GM23338 (cell line): Measurements from ENCODE around the gene TFB1M. TPM values are rescaled to one million over a fixed set of nuclear protein-coding genes. Genes with fewer than 3 reads are reported as not detected.
"Not testable (repeated sequence)": the region's sequence is repeated elsewhere in the genome, so short reads cannot be mapped to it uniquely, and the experiment has no call there.

Source experiments
- ATAC-seq: fragments of 200-7000 bp; cut with Tn5 transposase; 3 replicates; pipeline ENCODE4 v1.9.1; 2020
- DNase-seq: peaks from one replicate; pipeline ENCODE4 v3.0.0-alpha.2; 2015; ENCODE audit warnings: low spot score
- H2AFZ ChIP-seq: fragments of 200-600 bp; sonication (generic); 2 replicates; pipeline ENCODE4 v1.8.0; 2016; ENCODE audit warnings: antibody characterized with exemption, mild to moderate bottlenecking, moderate library complexity
- H3F3A ChIP-seq: fragments of 200-600 bp; sonication (generic); replicated peaks from 2 replicates; pipeline ENCODE4 v1.8.0; 2017; ENCODE audit warnings: antibody characterized with exemption, mixed run types, low read depth
- H3K27ac ChIP-seq: fragments of 200-600 bp; sonication (generic); 2 replicates; pipeline ENCODE4 v1.6.1; 2016; ENCODE audit warnings: low read depth
- H3K27me3 ChIP-seq: fragments of 200-600 bp; sonication (generic); 2 replicates; pipeline ENCODE4 v1.8.0; 2016; ENCODE audit warnings: mild to moderate bottlenecking, mixed run types, moderate library complexity; ENCODE audit not compliant: insufficient read depth
- H3K36me3 ChIP-seq: fragments of 200-600 bp; sonication (generic); 2 replicates; pipeline ENCODE4 v1.8.0; 2016; ENCODE audit warnings: mild to moderate bottlenecking; ENCODE audit not compliant: insufficient read depth
- H3K4me1 ChIP-seq: fragments of 200-600 bp; sonication (generic); 2 replicates; pipeline ENCODE4 v1.8.0; 2016; ENCODE audit warnings: mild to moderate bottlenecking, moderate library complexity; ENCODE audit not compliant: insufficient read depth
- H3K4me2 ChIP-seq: fragments of 200-600 bp; sonication (generic); 2 replicates; pipeline ENCODE4 v1.7.1; 2017; ENCODE audit warnings: mixed run types
- H3K4me3 ChIP-seq: fragments of 200-600 bp; sonication (generic); 2 replicates; pipeline ENCODE4 v1.6.1; 2016; ENCODE audit warnings: mixed run types
- H3K79me2 ChIP-seq: fragments of 200-600 bp; sonication (generic); replicated peaks from 2 replicates; pipeline ENCODE4 v1.8.0; 2017; ENCODE audit warnings: mild to moderate bottlenecking; ENCODE audit not compliant: insufficient read depth
- H3K9me2 ChIP-seq: fragments of 200-600 bp; sonication (generic); 2 replicates; pipeline ENCODE4 v1.8.0; 2017; ENCODE audit not compliant: insufficient read depth
- H4K20me1 ChIP-seq: fragments of 200-600 bp; sonication (generic); replicated peaks from 2 replicates; pipeline ENCODE4 v1.8.0; 2017; ENCODE audit warnings: mild to moderate bottlenecking; ENCODE audit not compliant: insufficient read depth
- H3K27ac Mint-ChIP-seq: 2 replicates; pipeline ENCODE4 v1.8.0; 2020; ENCODE audit warnings: inconsistent platforms, mild to moderate bottlenecking, moderate library complexity, mixed read lengths
- H3K27me3 Mint-ChIP-seq: 3 replicates; pipeline ENCODE4 v1.8.0; 2022; ENCODE audit warnings: low read depth, mild to moderate bottlenecking, moderate library complexity, mixed read lengths, inconsistent platforms; ENCODE audit not compliant: insufficient read depth, poor library complexity
- H3K36me3 Mint-ChIP-seq: 3 replicates; pipeline ENCODE4 v1.8.0; 2021; ENCODE audit warnings: low read depth, mild to moderate bottlenecking, inconsistent platforms, moderate library complexity, mixed read lengths
- H3K4me1 Mint-ChIP-seq: 3 replicates; pipeline ENCODE4 v1.8.0; 2020; ENCODE audit warnings: mild to moderate bottlenecking, inconsistent platforms, mixed read lengths
- H3K4me3 Mint-ChIP-seq: 3 replicates; pipeline ENCODE4 v1.8.0; 2021; ENCODE audit warnings: moderate library complexity, mild to moderate bottlenecking, inconsistent platforms, mixed read lengths
- H3K9me3 Mint-ChIP-seq: 3 replicates; pipeline ENCODE4 v1.8.0; 2020; ENCODE audit warnings: moderate library complexity, mild to moderate bottlenecking, inconsistent platforms, mixed read lengths
- CREB1 ChIP-seq: fragments of 250-450 bp; sonication (Bioruptor Pico); IDR thresholded peaks from 2 replicates; pipeline ENCODE4 v1.5.0; 2020; ENCODE audit warnings: low read depth, mild to moderate bottlenecking, moderate library complexity
- EZH2 ChIP-seq: fragments of 200-600 bp; sonication (generic); IDR thresholded peaks from one replicate; pipeline ENCODE4 v1.8.0; 2017; ENCODE audit warnings: antibody characterized with exemption, mild to moderate bottlenecking, low read depth; ENCODE audit not compliant: unreplicated experiment
- EZH2phosphoT487 ChIP-seq: fragments of 200-600 bp; sonication (generic); IDR thresholded peaks from one replicate; pipeline ENCODE4 v1.8.1; 2018; ENCODE audit warnings: antibody characterized with exemption; ENCODE audit not compliant: unreplicated experiment
- JUNB ChIP-seq: IDR thresholded peaks from one replicate; pipeline ENCODE4 v1.6.1; 2016; ENCODE audit warnings: antibody characterized with exemption; ENCODE audit not compliant: unreplicated experiment
- POLR2AphosphoS5 ChIP-seq: IDR thresholded peaks from 2 replicates; pipeline ENCODE4 v1.6.1; 2016; ENCODE audit warnings: antibody characterized with exemption, low read depth
- STAT1 ChIP-seq: IDR thresholded peaks from one replicate; pipeline ENCODE4 v1.6.1; 2016; ENCODE audit warnings: antibody characterized with exemption; ENCODE audit not compliant: unreplicated experiment
- ZNF114 ChIP-seq: fragments of 250-450 bp; sonication (Bioruptor Pico); IDR thresholded peaks from 2 replicates; pipeline ENCODE4 v1.5.0; 2020; ENCODE audit warnings: mild to moderate bottlenecking, moderate library complexity
- ZNF331 ChIP-seq: fragments of 250-450 bp; sonication (Bioruptor Pico); IDR thresholded peaks from 2 replicates; pipeline ENCODE4 v1.5.0; 2020; ENCODE audit warnings: low read depth, mild to moderate bottlenecking, moderate library complexity
- polyA plus RNA-seq: library from polyadenylated mRNA; unstranded; fragments of >200 nt; fragmentation: Nextera tagmentation; extraction: Ambion mirVana; gene quantifications from 2 replicates; pipeline ENCODE4 v1.2.1, GENCODE V29; 2016
- total RNA-seq: library from RNA; depleted of rRNA; stranded (reverse); fragments of >200 nt; shearing (Covaris generic); gene quantifications from 2 replicates; pipeline ENCODE4 v1.2.3, GENCODE V29; 2014
- TF ChIP-seq, protein P1 (sequence below), 2 experiments: fragments of 200-600 bp in 1 of 2; sonication (generic) in 1 of 2; conservative IDR thresholded peaks; 2 replicates each; pipeline versions ENCODE4 v1.5.1 to v1.6.1; 2016 to 2017; ENCODE audit warnings: antibody characterized with exemption in 2 of 2, low read depth in 2 of 2, mild to moderate bottlenecking in 2 of 2, moderate library complexity in 1 of 2
- TF ChIP-seq, protein P2 (sequence below): IDR thresholded peaks from 2 replicates; pipeline ENCODE4 v1.6.1; 2016; ENCODE audit warnings: antibody characterized with exemption
- TF ChIP-seq, protein P3 (sequence below): fragments of 250-450 bp; sonication (Bioruptor Pico); IDR thresholded peaks from 2 replicates; pipeline ENCODE4 v1.5.0; 2020; ENCODE audit warnings: mild to moderate bottlenecking, moderate library complexity

TFB1M gene
- total and polyA plus RNA-seq, 2 experiments from 2014 or later, result 51.1 to 66.9 TPM

DNA sequence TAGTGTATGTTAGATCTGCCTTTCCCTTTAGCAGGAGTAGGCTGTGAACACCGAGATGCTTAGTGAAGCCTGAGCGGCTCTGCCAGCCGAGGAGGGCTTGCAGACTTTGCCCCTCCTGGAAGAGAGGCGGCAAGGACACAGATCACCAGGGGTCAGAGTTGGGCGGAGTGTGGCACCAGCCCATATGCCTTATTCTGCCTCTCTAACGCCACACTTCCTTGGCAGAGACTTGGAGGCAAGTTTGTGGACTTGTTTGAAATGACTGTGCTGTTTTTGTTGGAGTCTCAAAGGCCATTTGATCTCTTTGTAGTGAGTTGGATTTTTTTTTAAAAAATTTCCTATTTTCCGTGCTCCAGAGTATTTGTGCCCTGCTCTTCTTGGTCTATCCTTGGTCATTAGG lies 95.0 kb downstream of the TFB1M start:
- no peak overlapping the region for H3K4me3 Mint-ChIP-seq
- H3K36me3 Mint-ChIP-seq, result peaks cover 7% of the 10 kb centered on the region
- Histone ChIP-seq H3K27ac (no peak overlapping the region), H3K4me3 (no peak overlapping the region), H4K20me1 (no peaks in the 10 kb centered on the region), H3K9me2 (no peaks in the 10 kb centered on the region), H3K27me3 (no peaks in the 10 kb centered on the region), H3K79me2 (no peaks in the 10 kb centered on the region), H3K4me2 (no peak overlapping the region), H3K36me3 (no peaks in the 10 kb centered on the region), H2AFZ (no peak overlapping the region), H3K4me1 (peaks cover 5% of the 10 kb centered on the region; the same call in 1 of the 2 replicates), H3F3A (no peaks in the 10 kb centered on the region)
- H3K27me3 Mint-ChIP-seq, result peaks cover 9% of the 10 kb centered on the region
- H3K9me3 Mint-ChIP-seq, result no peaks in the 10 kb centered on the region
- H3K27ac Mint-ChIP-seq, result no peak overlapping the region
- TF ChIP-seq EZH2phosphoT487, result no peak
- no peak for TF ChIP-seq CREB1 (CRISPR knock-in tag)
- TF ChIP-seq, protein P1, sequence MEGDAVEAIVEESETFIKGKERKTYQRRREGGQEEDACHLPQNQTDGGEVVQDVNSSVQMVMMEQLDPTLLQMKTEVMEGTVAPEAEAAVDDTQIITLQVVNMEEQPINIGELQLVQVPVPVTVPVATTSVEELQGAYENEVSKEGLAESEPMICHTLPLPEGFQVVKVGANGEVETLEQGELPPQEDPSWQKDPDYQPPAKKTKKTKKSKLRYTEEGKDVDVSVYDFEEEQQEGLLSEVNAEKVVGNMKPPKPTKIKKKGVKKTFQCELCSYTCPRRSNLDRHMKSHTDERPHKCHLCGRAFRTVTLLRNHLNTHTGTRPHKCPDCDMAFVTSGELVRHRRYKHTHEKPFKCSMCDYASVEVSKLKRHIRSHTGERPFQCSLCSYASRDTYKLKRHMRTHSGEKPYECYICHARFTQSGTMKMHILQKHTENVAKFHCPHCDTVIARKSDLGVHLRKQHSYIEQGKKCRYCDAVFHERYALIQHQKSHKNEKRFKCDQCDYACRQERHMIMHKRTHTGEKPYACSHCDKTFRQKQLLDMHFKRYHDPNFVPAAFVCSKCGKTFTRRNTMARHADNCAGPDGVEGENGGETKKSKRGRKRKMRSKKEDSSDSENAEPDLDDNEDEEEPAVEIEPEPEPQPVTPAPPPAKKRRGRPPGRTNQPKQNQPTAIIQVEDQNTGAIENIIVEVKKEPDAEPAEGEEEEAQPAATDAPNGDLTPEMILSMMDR (conservative IDR thresholded peaks at IDR 0.05; ENCODE audit: low read depth in 2 of 2), result no peak
- TF ChIP-seq ZNF114 (CRISPR knock-in tag), result no peak
- TF ChIP-seq, protein P2, sequence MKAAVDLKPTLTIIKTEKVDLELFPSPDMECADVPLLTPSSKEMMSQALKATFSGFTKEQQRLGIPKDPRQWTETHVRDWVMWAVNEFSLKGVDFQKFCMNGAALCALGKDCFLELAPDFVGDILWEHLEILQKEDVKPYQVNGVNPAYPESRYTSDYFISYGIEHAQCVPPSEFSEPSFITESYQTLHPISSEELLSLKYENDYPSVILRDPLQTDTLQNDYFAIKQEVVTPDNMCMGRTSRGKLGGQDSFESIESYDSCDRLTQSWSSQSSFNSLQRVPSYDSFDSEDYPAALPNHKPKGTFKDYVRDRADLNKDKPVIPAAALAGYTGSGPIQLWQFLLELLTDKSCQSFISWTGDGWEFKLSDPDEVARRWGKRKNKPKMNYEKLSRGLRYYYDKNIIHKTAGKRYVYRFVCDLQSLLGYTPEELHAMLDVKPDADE, result no peak
- no peak for TF ChIP-seq JUNB
- TF ChIP-seq EZH2, result no peak
- TF ChIP-seq STAT1, result no peak
- no peak for TF ChIP-seq POLR2AphosphoS5
- TF ChIP-seq ZNF331 (CRISPR knock-in tag), result no peak
- TF ChIP-seq, protein P3, sequence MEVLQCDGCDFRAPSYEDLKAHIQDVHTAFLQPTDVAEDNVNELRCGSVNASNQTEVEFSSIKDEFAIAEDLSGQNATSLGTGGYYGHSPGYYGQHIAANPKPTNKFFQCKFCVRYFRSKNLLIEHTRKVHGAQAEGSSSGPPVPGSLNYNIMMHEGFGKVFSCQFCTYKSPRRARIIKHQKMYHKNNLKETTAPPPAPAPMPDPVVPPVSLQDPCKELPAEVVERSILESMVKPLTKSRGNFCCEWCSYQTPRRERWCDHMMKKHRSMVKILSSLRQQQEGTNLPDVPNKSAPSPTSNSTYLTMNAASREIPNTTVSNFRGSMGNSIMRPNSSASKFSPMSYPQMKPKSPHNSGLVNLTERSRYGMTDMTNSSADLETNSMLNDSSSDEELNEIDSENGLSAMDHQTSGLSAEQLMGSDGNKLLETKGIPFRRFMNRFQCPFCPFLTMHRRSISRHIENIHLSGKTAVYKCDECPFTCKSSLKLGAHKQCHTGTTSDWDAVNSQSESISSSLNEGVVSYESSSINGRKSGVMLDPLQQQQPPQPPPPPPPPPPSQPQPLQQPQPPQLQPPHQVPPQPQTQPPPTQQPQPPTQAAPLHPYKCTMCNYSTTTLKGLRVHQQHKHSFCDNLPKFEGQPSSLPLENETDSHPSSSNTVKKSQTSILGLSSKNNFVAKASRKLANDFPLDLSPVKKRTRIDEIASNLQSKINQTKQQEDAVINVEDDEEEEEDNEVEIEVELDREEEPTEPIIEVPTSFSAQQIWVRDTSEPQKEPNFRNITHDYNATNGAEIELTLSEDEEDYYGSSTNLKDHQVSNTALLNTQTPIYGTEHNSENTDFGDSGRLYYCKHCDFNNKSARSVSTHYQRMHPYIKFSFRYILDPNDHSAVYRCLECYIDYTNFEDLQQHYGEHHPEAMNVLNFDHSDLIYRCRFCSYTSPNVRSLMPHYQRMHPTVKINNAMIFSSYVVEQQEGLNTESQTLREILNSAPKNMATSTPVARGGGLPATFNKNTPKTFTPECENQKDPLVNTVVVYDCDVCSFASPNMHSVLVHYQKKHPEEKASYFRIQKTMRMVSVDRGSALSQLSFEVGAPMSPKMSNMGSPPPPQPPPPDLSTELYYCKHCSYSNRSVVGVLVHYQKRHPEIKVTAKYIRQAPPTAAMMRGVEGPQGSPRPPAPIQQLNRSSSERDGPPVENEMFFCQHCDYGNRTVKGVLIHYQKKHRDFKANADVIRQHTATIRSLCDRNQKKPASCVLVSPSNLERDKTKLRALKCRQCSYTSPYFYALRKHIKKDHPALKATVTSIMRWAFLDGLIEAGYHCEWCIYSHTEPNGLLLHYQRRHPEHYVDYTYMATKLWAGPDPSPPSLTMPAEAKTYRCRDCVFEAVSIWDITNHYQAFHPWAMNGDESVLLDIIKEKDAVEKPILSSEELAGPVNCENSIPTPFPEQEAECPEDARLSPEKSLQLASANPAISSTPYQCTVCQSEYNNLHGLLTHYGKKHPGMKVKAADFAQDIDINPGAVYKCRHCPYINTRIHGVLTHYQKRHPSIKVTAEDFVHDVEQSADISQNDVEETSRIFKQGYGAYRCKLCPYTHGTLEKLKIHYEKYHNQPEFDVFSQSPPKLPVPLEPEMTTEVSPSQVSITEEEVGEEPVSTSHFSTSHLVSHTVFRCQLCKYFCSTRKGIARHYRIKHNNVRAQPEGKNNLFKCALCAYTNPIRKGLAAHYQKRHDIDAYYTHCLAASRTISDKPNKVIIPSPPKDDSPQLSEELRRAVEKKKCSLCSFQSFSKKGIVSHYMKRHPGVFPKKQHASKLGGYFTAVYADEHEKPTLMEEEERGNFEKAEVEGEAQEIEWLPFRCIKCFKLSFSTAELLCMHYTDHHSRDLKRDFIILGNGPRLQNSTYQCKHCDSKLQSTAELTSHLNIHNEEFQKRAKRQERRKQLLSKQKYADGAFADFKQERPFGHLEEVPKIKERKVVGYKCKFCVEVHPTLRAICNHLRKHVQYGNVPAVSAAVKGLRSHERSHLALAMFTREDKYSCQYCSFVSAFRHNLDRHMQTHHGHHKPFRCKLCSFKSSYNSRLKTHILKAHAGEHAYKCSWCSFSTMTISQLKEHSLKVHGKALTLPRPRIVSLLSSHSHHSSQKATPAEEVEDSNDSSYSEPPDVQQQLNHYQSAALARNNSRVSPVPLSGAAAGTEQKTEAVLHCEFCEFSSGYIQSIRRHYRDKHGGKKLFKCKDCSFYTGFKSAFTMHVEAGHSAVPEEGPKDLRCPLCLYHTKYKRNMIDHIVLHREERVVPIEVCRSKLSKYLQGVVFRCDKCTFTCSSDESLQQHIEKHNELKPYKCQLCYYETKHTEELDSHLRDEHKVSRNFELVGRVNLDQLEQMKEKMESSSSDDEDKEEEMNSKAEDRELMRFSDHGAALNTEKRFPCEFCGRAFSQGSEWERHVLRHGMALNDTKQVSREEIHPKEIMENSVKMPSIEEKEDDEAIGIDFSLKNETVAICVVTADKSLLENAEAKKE (CRISPR knock-in tag), result no peak
- peaks cover 29% of the 10 kb centered on the region for H3K4me1 Mint-ChIP-seq
- ATAC-seq (no peak), DNase-seq (no peak)

DNA sequence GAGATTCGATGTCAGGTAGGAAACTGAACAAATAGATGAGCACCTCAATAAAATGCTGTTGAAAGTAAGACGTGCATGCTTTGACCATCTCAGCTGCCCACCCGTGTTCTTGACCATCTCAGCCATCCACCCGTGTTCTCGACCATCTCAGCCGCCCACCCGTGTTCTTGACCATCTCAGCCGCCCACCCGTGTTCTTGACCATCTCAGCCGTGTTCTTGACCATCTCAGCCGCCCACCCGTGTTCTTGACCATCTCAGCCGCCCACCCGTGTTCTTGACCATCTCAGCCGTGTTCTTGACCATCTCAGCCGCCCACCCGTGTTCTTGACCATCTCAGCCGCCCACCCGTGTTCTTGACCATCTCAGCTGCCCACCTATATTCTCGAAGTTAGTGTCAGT lies 95.6 kb downstream of the TFB1M start:
- ATAC-seq, H3K4me3 Mint-ChIP-seq, H3K4me3 ChIP-seq, H3K27me3 ChIP-seq, H3K36me3 Mint-ChIP-seq, DNase-seq, H4K20me1 ChIP-seq, H3K79me2 ChIP-seq, H3K27me3 Mint-ChIP-seq, H2AFZ ChIP-seq, H3F3A ChIP-seq, H3K9me3 Mint-ChIP-seq, H3K36me3 ChIP-seq, H3K9me2 ChIP-seq, H3K27ac Mint-ChIP-seq, H3K27ac ChIP-seq, H3K4me2 ChIP-seq, H3K4me1 ChIP-seq: not testable (repeated sequence)
- H3K4me1 Mint-ChIP-seq, result peaks cover 23% of the 10 kb centered on the region
